GM23248 (cell line): ENCODE data around the gene CERS5.
"Not testable (repeated sequence)": the region's sequence is repeated elsewhere in the genome, so short reads cannot be mapped to it uniquely, and the experiment has no call there.

Source experiments
- EZH2 ChIP-seq: fragments of 200-600 bp; sonication (generic); IDR thresholded peaks from 2 replicates; pipeline ENCODE4 v1.6.1; 2018; ENCODE audit warnings: antibody characterized with exemption, mild to moderate bottlenecking; ENCODE audit not compliant: insufficient read depth, poor library complexity, severe bottlenecking
- EZH2phosphoT487 ChIP-seq: fragments of 200-600 bp; sonication (generic); IDR thresholded peaks from 2 replicates; pipeline ENCODE4 v1.6.1; 2018; ENCODE audit warnings: antibody characterized with exemption, moderate library complexity, mild to moderate bottlenecking, low read depth; ENCODE audit not compliant: insufficient read depth

- not testable (repeated sequence) for TF ChIP-seq EZH2phosphoT487, EZH2
These were observed 82.8 kb downstream of the CERS5 start for GRCh38 chr12:50084409-50084774.
